Activated CD8-positive, alpha-beta T cell treated with anti-CD3 and anti-CD28 coated beads, Interleukin-2, amount 10 ng/mL, durations not matched to agents 7 days and 5 days (primary cell): ENCODE measurements around the gene SLC24A4. TPM values are rescaled to one million over a fixed set of nuclear protein-coding genes. Genes with fewer than 3 reads are reported as not detected.
A peak's percentile ranks its signal among the peaks of the same experiment; 100 is the strongest.

ENCODE experiments used
- ATAC-seq: fragments of 150-1000 bp; cut with Tn5 transposase; one replicate; pipeline ENCODE4 v1.10.0; 2021; ENCODE audit warnings: moderate library complexity
- CTCF ChIA-PET: fragments of 350-600 bp; sonication (Branson Sonifier 250); formaldehyde crosslinking; loops from one replicate; lab custom pipeline; 2021; ENCODE audit warnings: antibody characterized with exemption; lab: Charles Lee
- POLR2A ChIA-PET: fragments of 350-600 bp; sonication (Branson Sonifier 250); formaldehyde crosslinking; loops from one replicate; lab custom pipeline; 2021; ENCODE audit warnings: antibody characterized with exemption; lab: Charles Lee
- DNase-seq: peaks from one replicate; pipeline ENCODE4 v3.0.0-alpha.2; 2020
- H3K27ac Mint-ChIP-seq: one replicate; pipeline ENCODE4 v1.8.0; 2021; ENCODE audit warnings: mild to moderate bottlenecking, mixed read lengths
- H3K27me3 Mint-ChIP-seq: one replicate; pipeline ENCODE4 v1.8.0; 2021; ENCODE audit warnings: low read depth, mixed read lengths
- H3K36me3 Mint-ChIP-seq: one replicate; pipeline ENCODE4 v1.8.0; 2021; ENCODE audit warnings: low read depth, mixed read lengths
- H3K4me1 Mint-ChIP-seq: one replicate; pipeline ENCODE4 v1.8.0; 2021; ENCODE audit warnings: low read depth, mixed read lengths
- H3K4me3 Mint-ChIP-seq: one replicate; pipeline ENCODE4 v1.8.0; 2021; ENCODE audit warnings: mild to moderate bottlenecking, mixed read lengths
- H3K9me3 Mint-ChIP-seq: one replicate; pipeline ENCODE4 v1.8.0; 2022; ENCODE audit warnings: mixed read lengths; ENCODE audit not compliant: insufficient read depth
- total RNA-seq, 2 experiments: library from RNA; stranded (reverse); gene quantifications; one replicate each; pipeline ENCODE4 v1.2.3, GENCODE V29; 2021

The SLC24A4 gene
- total RNA-seq, result under 1 TPM in 1 of 2 experiments, not detected in 1; 0.05 TPM

DNA sequence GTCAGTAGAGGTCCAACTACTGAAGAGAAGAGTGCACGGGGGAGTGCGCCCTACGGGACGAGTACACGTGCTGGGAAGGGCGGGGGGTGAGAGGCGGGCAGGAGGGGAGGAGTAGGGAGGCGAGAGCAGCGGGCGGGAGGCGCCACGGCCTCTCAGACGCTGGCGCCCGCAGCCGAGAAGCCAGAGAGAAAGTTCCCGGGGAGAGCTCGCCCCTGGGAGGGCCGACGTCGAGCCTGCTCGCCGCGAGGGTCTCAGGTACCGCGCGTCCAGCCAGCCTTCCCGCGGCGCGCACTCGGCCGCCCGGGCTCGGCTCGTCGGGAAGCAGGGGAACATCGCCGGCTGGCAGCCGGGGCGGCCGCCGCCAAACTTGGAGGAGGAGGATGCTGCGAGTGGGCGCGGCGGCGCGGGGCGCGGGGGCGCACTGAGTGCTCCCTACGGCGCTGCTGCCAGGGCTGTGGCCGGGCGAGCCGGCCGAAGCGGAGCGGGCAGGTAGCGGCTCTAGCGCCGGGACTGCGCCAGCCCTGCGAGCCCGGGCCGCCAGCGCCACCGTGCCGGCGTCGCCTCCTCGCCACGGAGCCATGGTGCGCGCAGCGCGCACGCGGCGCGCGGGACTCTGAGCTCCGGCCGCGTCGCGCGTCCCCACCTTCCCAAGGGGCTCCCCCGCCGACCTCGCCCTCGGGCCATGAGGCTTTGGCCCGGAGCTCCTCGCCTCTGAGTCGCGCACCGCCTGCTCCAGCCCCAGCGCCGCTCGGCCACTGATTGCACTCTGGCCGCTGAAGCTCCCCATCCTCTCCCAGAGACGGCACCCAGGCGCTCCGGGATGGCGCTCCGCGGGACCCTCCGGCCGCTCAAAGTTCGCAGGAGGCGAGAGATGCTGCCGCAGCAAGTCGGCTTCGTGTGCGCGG lies at the start of gene SLC24A4:
SLC24A4 (plus strand) TSS at position 155 of the 905 bp plus-strand sequence; CDS start at position 821, 666 bp downstream.
- no peak within 1 kb of the TSS for H3K27ac Mint-ChIP-seq
- ChIA-PET CTCF (interaction anchor here (0.5 to 1.0 kb wide), 3 partner anchors 203 to 230 kb away, joined by 3 read pairs; no protein-coding TSS in a partner anchor), POLR2A (no interaction called here)
- no peaks in the 10 kb centered on the region for H3K36me3 Mint-ChIP-seq
- no peak for DNase-seq
- peaks cover 66% of the 10 kb centered on the region for H3K27me3 Mint-ChIP-seq
- ATAC-seq, result peak; percentile 56
- peaks cover 12% of the 10 kb centered on the region for H3K4me1 Mint-ChIP-seq
- peak within 1 kb of the TSS; percentile 61 for H3K4me3 Mint-ChIP-seq
- H3K9me3 Mint-ChIP-seq, result no peaks in the 10 kb centered on the region

- no peak for ATAC-seq
- Mint-ChIP-seq H3K27ac (no peak overlapping the region), H3K36me3 (no peaks in the 10 kb centered on the region)
These were observed 49.8 kb upstream of the SLC24A4 start for GRCh38 chr14:92273166-92273565.

GRCh38 chr14:92274055-92274454 lies 48.9 kb upstream of the SLC24A4 start:
- ChIA-PET POLR2A (no interaction called here), CTCF (no interaction called here)
- H3K4me3 Mint-ChIP-seq, result no peak overlapping the region
- DNase-seq, result no peak
- no peaks in the 10 kb centered on the region for H3K9me3 Mint-ChIP-seq
- peaks cover 11% of the 10 kb centered on the region for H3K4me1 Mint-ChIP-seq
- no peak overlapping the region for H3K27ac Mint-ChIP-seq
- no peak for ATAC-seq
- H3K36me3 Mint-ChIP-seq, result no peaks in the 10 kb centered on the region
- H3K27me3 Mint-ChIP-seq, result peaks cover 28% of the 10 kb centered on the region

More at GRCh38 chr14:92273166-92273565, 49.8 kb upstream of the SLC24A4 start:
- POLR2A ChIA-PET, result interaction anchor here (0.7 kb wide), 1 partner anchor 57 kb away, joined by 4 read pairs; no protein-coding TSS in a partner anchor
- H3K27me3 Mint-ChIP-seq, result peaks cover 29% of the 10 kb centered on the region
- no peak overlapping the region for H3K4me3 Mint-ChIP-seq
- CTCF ChIA-PET, result no interaction called here
- peaks cover 11% of the 10 kb centered on the region for H3K4me1 Mint-ChIP-seq
- peak; percentile 36 for DNase-seq
- H3K9me3 Mint-ChIP-seq, result no peaks in the 10 kb centered on the region

- Mint-ChIP-seq H3K4me1 (peaks cover 31% of the 10 kb centered on the region), H3K9me3 (no peaks in the 10 kb centered on the region), H3K27ac (no peak overlapping the region), H3K36me3 (no peaks in the 10 kb centered on the region), H3K27me3 (peaks cover 12% of the 10 kb centered on the region), H3K4me3 (no peak overlapping the region)
- CTCF ChIA-PET, result no interaction called here
- DNase-seq (no peak), ATAC-seq (no peak)
- POLR2A ChIA-PET, result no interaction called here
These were observed 46.9 kb upstream of the SLC24A4 start for GRCh38 chr14:92276074-92276473.

- peaks cover 1% of the 10 kb centered on the region for H3K9me3 Mint-ChIP-seq
- H3K4me1 Mint-ChIP-seq, result peaks cover 40% of the 10 kb centered on the region
- peaks cover 6% of the 10 kb centered on the region for H3K36me3 Mint-ChIP-seq
- H3K27me3 Mint-ChIP-seq, result peaks cover 5% of the 10 kb centered on the region
- no peak for DNase-seq
- no peak overlapping the region for H3K4me3 Mint-ChIP-seq
- POLR2A ChIA-PET, result no interaction called here
- no peak for ATAC-seq
- CTCF ChIA-PET, result no interaction called here
- no peak overlapping the region for H3K27ac Mint-ChIP-seq
These were observed 45.9 kb upstream of the SLC24A4 start for GRCh38 chr14:92277031-92277430.

- POLR2A ChIA-PET, result no interaction called here
- Mint-ChIP-seq H3K9me3 (peaks cover 3% of the 10 kb centered on the region), H3K36me3 (peaks cover 8% of the 10 kb centered on the region), H3K27me3 (no peaks in the 10 kb centered on the region), H3K27ac (peak overlapping the region; percentile 72), H3K4me3 (peak overlapping the region; percentile 24), H3K4me1 (peaks cover 30% of the 10 kb centered on the region)
- ATAC-seq (peak; percentile 92), DNase-seq (peak; percentile 56)
- CTCF ChIA-PET, result no interaction called here
These were observed 42.3 kb upstream of the SLC24A4 start for GRCh38 chr14:92280554-92281262.

- H3K4me1 Mint-ChIP-seq, result peaks cover 30% of the 10 kb centered on the region
- no peaks in the 10 kb centered on the region for H3K27me3 Mint-ChIP-seq
- no peak for DNase-seq
- H3K27ac Mint-ChIP-seq, result no peak overlapping the region
- peaks cover 8% of the 10 kb centered on the region for H3K36me3 Mint-ChIP-seq
- peaks cover 3% of the 10 kb centered on the region for H3K9me3 Mint-ChIP-seq
- CTCF ChIA-PET, result interaction anchor here (1.6 kb wide), 1 partner anchor 22 kb away, joined by 3 read pairs; no protein-coding TSS in a partner anchor
- H3K4me3 Mint-ChIP-seq, result no peak overlapping the region
- POLR2A ChIA-PET, result no interaction called here
- no peak for ATAC-seq
These were observed 40.3 kb upstream of the SLC24A4 start for GRCh38 chr14:92282669-92283068.

GRCh38 chr14:92285311-92285710 lies 37.7 kb upstream of the SLC24A4 start:
- H3K4me1 Mint-ChIP-seq, result peaks cover 18% of the 10 kb centered on the region
- no peak overlapping the region for H3K4me3 Mint-ChIP-seq
- no peak overlapping the region for H3K27ac Mint-ChIP-seq
- no peak for ATAC-seq
- H3K27me3 Mint-ChIP-seq, result peaks cover 11% of the 10 kb centered on the region
- peaks cover 3% of the 10 kb centered on the region for H3K9me3 Mint-ChIP-seq
- DNase-seq, result no peak
- peaks cover 8% of the 10 kb centered on the region for H3K36me3 Mint-ChIP-seq
- CTCF ChIA-PET, result no interaction called here
- POLR2A ChIA-PET, result no interaction called here

GRCh38 chr14:92287987-92288386 lies 35.0 kb upstream of the SLC24A4 start:
- H3K4me3 Mint-ChIP-seq, result no peak overlapping the region
- CTCF ChIA-PET, result no interaction called here

DNA sequence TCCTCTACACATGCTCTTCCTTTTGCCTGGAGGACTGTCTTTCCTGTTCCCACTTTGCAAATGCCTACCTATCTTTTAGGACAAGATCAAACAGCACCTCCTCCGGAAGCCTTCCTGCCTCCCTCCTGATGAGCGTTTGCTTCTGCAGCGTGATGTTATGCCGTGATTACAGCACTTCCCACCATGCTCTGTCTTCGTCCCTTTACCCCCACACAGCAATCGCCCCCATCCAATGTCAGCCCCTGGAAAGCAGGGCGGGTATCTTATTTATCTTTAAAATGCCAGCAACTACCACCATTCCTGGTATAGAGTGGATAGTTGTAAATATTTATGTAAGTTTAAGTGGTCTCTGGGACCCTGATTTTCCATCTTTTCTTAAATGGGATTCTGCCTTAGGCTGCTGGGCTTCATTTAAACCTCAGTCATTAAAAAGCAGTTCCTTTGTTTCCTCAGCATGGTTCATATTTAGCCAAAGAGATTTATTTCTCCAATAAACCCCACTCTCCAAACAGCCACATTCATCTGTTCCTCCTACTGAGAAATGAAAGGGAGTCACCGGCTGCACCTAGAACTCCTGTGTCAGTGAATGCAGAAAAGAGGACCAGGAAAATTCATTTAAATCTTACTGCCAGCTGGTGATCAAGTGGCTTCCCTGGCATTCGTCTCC lies 33.8 kb upstream of the SLC24A4 start:
- Mint-ChIP-seq H3K4me3 (no peak overlapping the region), H3K27me3 (peaks cover 25% of the 10 kb centered on the region), H3K4me1 (no peaks in the 10 kb centered on the region), H3K36me3 (no peaks in the 10 kb centered on the region), H3K9me3 (no peaks in the 10 kb centered on the region), H3K27ac (no peak overlapping the region)
- ChIA-PET CTCF (no interaction called here), POLR2A (interaction anchor here (0.6 kb wide), 1 partner anchor 664 kb away, joined by 3 read pairs; no protein-coding TSS in a partner anchor)
- ATAC-seq (no peak), DNase-seq (no peak)

More at GRCh38 chr14:92287987-92288386, 35.0 kb upstream of the SLC24A4 start:
- H3K27ac Mint-ChIP-seq, result no peak overlapping the region
- DNase-seq (no peak), ATAC-seq (no peak)
- H3K9me3 Mint-ChIP-seq, result no peaks in the 10 kb centered on the region
- H3K27me3 Mint-ChIP-seq, result peaks cover 21% of the 10 kb centered on the region
- no peaks in the 10 kb centered on the region for H3K4me1 Mint-ChIP-seq
- H3K36me3 Mint-ChIP-seq, result no peaks in the 10 kb centered on the region
- POLR2A ChIA-PET, result interaction anchor here (0.6 kb wide), 1 partner anchor 663 kb away, joined by 3 read pairs; no protein-coding TSS in a partner anchor

DNA sequence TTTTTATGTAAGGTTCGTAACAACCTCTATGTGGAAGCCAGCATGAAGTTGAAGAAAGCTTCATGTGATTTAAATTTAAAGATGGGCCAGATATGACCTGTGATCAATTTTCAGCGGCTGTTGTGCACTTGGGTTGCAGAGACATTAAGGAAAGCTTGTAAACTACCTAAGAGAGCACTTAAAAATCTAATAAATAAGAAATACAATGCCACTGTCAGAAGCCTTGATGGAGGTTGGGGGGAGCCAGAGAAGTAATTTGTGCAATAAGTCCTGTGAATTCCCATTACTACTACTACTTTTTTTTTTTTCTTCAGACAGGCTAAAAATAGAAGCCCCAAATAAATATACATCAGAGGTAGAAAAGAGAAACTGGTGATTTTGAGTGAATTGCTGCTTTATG lies 30.3 kb upstream of the SLC24A4 start:
- ChIA-PET POLR2A (no interaction called here), CTCF (interaction anchor here (1.0 kb wide), 1 partner anchor 45 kb away, joined by 3 read pairs; no protein-coding TSS in a partner anchor)
- no peak overlapping the region for H3K4me3 Mint-ChIP-seq
- H3K27ac Mint-ChIP-seq, result no peak overlapping the region
- ATAC-seq (no peak), DNase-seq (no peak)
- H3K36me3 Mint-ChIP-seq, result no peaks in the 10 kb centered on the region
- H3K4me1 Mint-ChIP-seq, result no peaks in the 10 kb centered on the region
- H3K27me3 Mint-ChIP-seq, result peaks cover 40% of the 10 kb centered on the region
- no peaks in the 10 kb centered on the region for H3K9me3 Mint-ChIP-seq
